IMR-90 (cell line): ENCODE data around the gene CREB1. TPM values are rescaled to one million over a fixed set of nuclear protein-coding genes. Genes with fewer than 3 reads are reported as not detected.

Experiments used
- ATAC-seq: fragments of 200-7000 bp; cut with Tn5 transposase; 2 replicates; pipeline ENCODE4 v1.9.1; 2020; ENCODE audit warnings: low read depth, mild to moderate bottlenecking, moderate library complexity
- BruUV-seq: library from RNA; stranded (reverse); fragments of 400-500 nt; replicated peaks from 2 replicates; lab custom pipeline; 2021; lab: Mats Ljungman, UMichigan
- CTCF ChIA-PET: fragments of 300-600 bp; formaldehyde crosslinking; extraction: SDS; loops from one replicate; lab custom pipeline; 2021; ENCODE audit warnings: antibody characterized with exemption; lab: Yijun Ruan, JAX
- POLR2A ChIA-PET: fragments of 300-600 bp; sonication (Branson Sonifier 250); formaldehyde crosslinking; loops from one replicate; lab custom pipeline; 2022; ENCODE audit warnings: antibody characterized with exemption; ENCODE audit not compliant: unreplicated experiment; lab: Charles Lee
- DNase-seq: peaks from one replicate; pipeline ENCODE4 v3.0.0; 2013
- H2AFZ ChIP-seq: replicated peaks from 2 replicates; pipeline ENCODE3; 2013; ENCODE audit warnings: low read length, mild to moderate bottlenecking; ENCODE audit not compliant: poor library complexity
- H2AK5ac ChIP-seq: 2 replicates; pipeline ENCODE4 v1.6.1; 2013; ENCODE audit warnings: low read depth, low read length, inconsistent platforms
- H2AK9ac ChIP-seq: replicated peaks from 2 replicates; pipeline ENCODE3; 2013; ENCODE audit warnings: mild to moderate bottlenecking, low read depth, low read length, moderate library complexity; ENCODE audit not compliant: poor library complexity
- H2BK120ac ChIP-seq: 2 replicates; pipeline ENCODE4 v1.6.1; 2013; ENCODE audit warnings: low read depth, low read length, inconsistent platforms
- H2BK15ac ChIP-seq: 3 replicates; pipeline ENCODE4 v1.6.1; 2013; ENCODE audit warnings: low read depth, low read length, inconsistent platforms
- H2BK20ac ChIP-seq: 2 replicates; pipeline ENCODE4 v1.6.1; 2013; ENCODE audit warnings: low read depth, mild to moderate bottlenecking, inconsistent platforms, low read length, moderate library complexity
- H2BK5ac ChIP-seq: 2 replicates; pipeline ENCODE4 v1.6.1; 2013; ENCODE audit warnings: mild to moderate bottlenecking, low read depth, low read length, inconsistent platforms; ENCODE audit not compliant: poor library complexity, severe bottlenecking
- H3K14ac ChIP-seq: replicated peaks from 2 replicates; pipeline ENCODE4 v1.6.1; 2013; ENCODE audit warnings: low read depth, low read length, inconsistent platforms
- H3K18ac ChIP-seq: 2 replicates; pipeline ENCODE4 v1.6.1; 2013; ENCODE audit warnings: low read depth, low read length, control low read depth
- H3K23ac ChIP-seq: 2 replicates; pipeline ENCODE4 v1.6.1; 2013; ENCODE audit warnings: low read depth, low read length, inconsistent platforms
- H3K27ac ChIP-seq: 2 replicates; pipeline ENCODE4 v1.5.1; 2013; ENCODE audit warnings: mild to moderate bottlenecking, control low read depth, low read length; ENCODE audit not compliant: insufficient read depth
- H3K27me3 ChIP-seq: 2 replicates; pipeline ENCODE4 v1.6.1; 2013; ENCODE audit warnings: low read length; ENCODE audit not compliant: control insufficient read depth, insufficient read depth
- H3K36me3 ChIP-seq: 2 replicates; pipeline ENCODE4 v1.6.1; 2013; ENCODE audit warnings: low read length, mixed read lengths; ENCODE audit not compliant: control insufficient read depth, insufficient read depth
- H3K4ac ChIP-seq: 2 replicates; pipeline ENCODE4 v1.6.1; 2013; ENCODE audit warnings: low read depth, low read length, inconsistent platforms
- H3K4me1 ChIP-seq: 2 replicates; pipeline ENCODE4 v1.6.1; 2013; ENCODE audit warnings: low read length, mixed read lengths; ENCODE audit not compliant: control insufficient read depth, insufficient read depth
- H3K4me2 ChIP-seq: 2 replicates; pipeline ENCODE4 v1.6.1; 2013; ENCODE audit warnings: low read depth, mild to moderate bottlenecking, control low read depth, low read length, moderate library complexity
- H3K4me3 ChIP-seq: 2 replicates; pipeline ENCODE4 v1.5.1; 2013; ENCODE audit warnings: low read depth, mild to moderate bottlenecking, control low read depth, low read length, moderate library complexity; ENCODE audit not compliant: insufficient read depth
- H3K56ac ChIP-seq: 2 replicates; pipeline ENCODE4 v1.6.1; 2013; ENCODE audit warnings: low read length, inconsistent platforms; ENCODE audit not compliant: insufficient read depth; ENCODE audit errors: extremely low read depth
- H3K79me1 ChIP-seq, 2 experiments: 2 replicates each; pipeline ENCODE4 v1.6.1; 2013; ENCODE audit warnings: low read length in 2 of 2, inconsistent platforms in 1 of 2, low read depth in 1 of 2
- H3K9ac ChIP-seq: 2 replicates; pipeline ENCODE4 v1.6.1; 2013; ENCODE audit warnings: low read depth, low read length, control low read depth
- H3K9me1 ChIP-seq: 2 replicates; pipeline ENCODE4 v1.6.1; 2013; ENCODE audit warnings: low read length, inconsistent platforms; ENCODE audit not compliant: insufficient read depth
- H3K9me3 ChIP-seq: 2 replicates; pipeline ENCODE4 v1.6.1; 2013; ENCODE audit warnings: low read length; ENCODE audit not compliant: control insufficient read depth, insufficient read depth
- H4K20me1 ChIP-seq: 2 replicates; pipeline ENCODE4 v1.6.1; 2013; ENCODE audit warnings: low read length, inconsistent platforms; ENCODE audit not compliant: insufficient read depth
- H4K5ac ChIP-seq: 2 replicates; pipeline ENCODE4 v1.6.1; 2013; ENCODE audit warnings: mild to moderate bottlenecking, low read depth, low read length, control low read depth
- H4K8ac ChIP-seq, 2 experiments: 2 replicates each; pipeline ENCODE4 v1.6.1; 2013; ENCODE audit warnings: low read depth in 2 of 2, low read length in 2 of 2, control low read depth in 1 of 2, inconsistent platforms in 1 of 2
- H4K91ac ChIP-seq: 2 replicates; pipeline ENCODE4 v1.6.1; 2013; ENCODE audit warnings: low read depth, low read length, inconsistent platforms; ENCODE audit not compliant: insufficient read depth
- CEBPB ChIP-seq: IDR thresholded peaks from 2 replicates; pipeline ENCODE4 v1.6.1; 2012; ENCODE audit warnings: low read depth, low read length, improper control_type of control experiment
- CTCF ChIP-seq: conservative IDR thresholded peaks from 2 replicates; pipeline ENCODE4 v1.5.1; 2012; ENCODE audit warnings: mild to moderate bottlenecking, low read depth, low read length, improper control_type of control experiment
- ELK1 ChIP-seq: fragments of 150-350 bp; IDR thresholded peaks from 2 replicates; pipeline ENCODE4 v1.6.1; 2016; ENCODE audit warnings: low read depth, mild to moderate bottlenecking, low read length, moderate library complexity, borderline replicate concordance
- FOS ChIP-seq: fragments of 150-350 bp; IDR thresholded peaks from 2 replicates; pipeline ENCODE4 v1.6.1; 2016; ENCODE audit warnings: low read depth, low read length
- MAFK ChIP-seq: IDR thresholded peaks from 2 replicates; pipeline ENCODE4 v1.6.1; 2012; ENCODE audit warnings: low read depth, low read length, improper control_type of control experiment
- MAZ ChIP-seq: IDR thresholded peaks from 2 replicates; pipeline ENCODE4 v1.6.1; 2012; ENCODE audit warnings: low read depth, mild to moderate bottlenecking, low read length, improper control_type of control experiment, moderate library complexity, borderline replicate concordance
- MXI1 ChIP-seq: IDR thresholded peaks from 2 replicates; pipeline ENCODE4 v1.6.1; 2012; ENCODE audit warnings: low read depth, mild to moderate bottlenecking, low read length, moderate library complexity, borderline replicate concordance
- NFE2L2 ChIP-seq: fragments of 150-350 bp; IDR thresholded peaks from 2 replicates; pipeline ENCODE4 v1.6.1; 2016; ENCODE audit warnings: low read depth, mild to moderate bottlenecking, low read length
- POLR2A ChIP-seq: IDR thresholded peaks from 2 replicates; pipeline ENCODE4 v1.6.1; 2012; ENCODE audit warnings: mild to moderate bottlenecking, low read depth, low read length
- RAD21 ChIP-seq: IDR thresholded peaks from 2 replicates; pipeline ENCODE4 v1.6.1; 2012; ENCODE audit warnings: low read length, improper control_type of control experiment
- RCOR1 ChIP-seq: IDR thresholded peaks from 2 replicates; pipeline ENCODE4 v1.6.1; 2012; ENCODE audit warnings: mild to moderate bottlenecking, low read length, improper control_type of control experiment; ENCODE audit not compliant: insufficient replicate concordance
- RFX5 ChIP-seq: IDR thresholded peaks from 2 replicates; pipeline ENCODE4 v1.8.0; 2012; ENCODE audit warnings: low read depth, mild to moderate bottlenecking, low read length, moderate library complexity
- SMC3 ChIP-seq: fragments of 150-350 bp; IDR thresholded peaks from 2 replicates; pipeline ENCODE4 v1.6.1; 2016; ENCODE audit warnings: low read depth, mild to moderate bottlenecking, antibody characterized with exemption, low read length, moderate library complexity
- WGBS, 2 experiments: methylation state at CpG; one replicate each; pipeline versions ENCODE4 v1.1.5 to v1.1.7; 2013; ENCODE audit warnings: missing lambda C conversion rate in 2 of 2; ENCODE audit not compliant: insufficient read length in 1 of 2; ENCODE audit errors: extremely low coverage in 2 of 2; 5-methylcytosine and 5-hydroxymethylcytosine counted together
- dilution Hi-C: fragments of 300-500 bp; cut with HindIII; formaldehyde crosslinking; loops from one replicate; pipeline ENCODE4 v1.14.3; 2018; ENCODE audit warnings: low sequenced_read_pairs; ENCODE audit not compliant: unreplicated experiment
- in situ Hi-C: fragments of 300-500 bp; cut with MboI; formaldehyde crosslinking; loops from 3 replicates; pipeline ENCODE4 v1.14.3; 2019; ENCODE audit warnings: low sequenced_read_pairs, inconsistent platforms, mixed read lengths
- intact Hi-C: fragments of 100-400 bp; cut with micrococcal nuclease; formaldehyde crosslinking; loops from 2 replicates; pipeline ENCODE4 v1.10.0; 2022
- polyA plus RNA-seq, 3 experiments: library from polyadenylated mRNA; depleted of rRNA; stranded (reverse); fragments of >200 nt; gene quantifications; 2 replicates each; pipeline ENCODE4 v1.2.3, GENCODE V29; 2012; ENCODE audit warnings: low replicate concordance in 1 of 3
- total RNA-seq: library from RNA; depleted of rRNA; stranded (reverse); fragments of >200 nt; gene quantifications from 2 replicates; pipeline ENCODE4 v1.2.3, GENCODE V29; 2012

CREB1 gene
- total and polyA plus RNA-seq, 2 of the 4 experiments (the other 2 are of a cell fraction) = 22.4 to 94.5 TPM

GRCh38 chr2:207530160-207531031, 634 bp downstream of the CREB1 start:
- H2AFZ ChIP-seq = peak overlapping the region; percentile 84
- H3K36me3 ChIP-seq = no peaks in the 10 kb centered on the region
- peak overlapping the region; percentile 98 for H3K27ac ChIP-seq
- peak overlapping the region; percentile 62 for H2BK120ac ChIP-seq
- peak overlapping the region; percentile 98 for H2AK9ac ChIP-seq
- intact Hi-C loops (loop anchor here (1.0 to 2.0 kb wide), 3 partner anchors 42 to 180 kb away; partner anchors contain the start of genes CCNYL1 and METTL21A), dilution Hi-C loops (no loop called here), in situ Hi-C loops (no loop called here)
- no TSS peak for BruUV-seq
- peak overlapping the region; percentile 87 for H2BK5ac ChIP-seq
- peaks cover 17% of the 10 kb centered on the region; the same call in 1 of the 2 replicates for H4K20me1 ChIP-seq
- 0 out of 3 replicates have a peak overlapping the region, but pooled peaks have one; percentile 1 for H2BK15ac ChIP-seq
- peak overlapping the region; percentile 91 for H3K4me2 ChIP-seq
- peak overlapping the region; percentile 40 to 64 for H4K8ac ChIP-seq
- no peak for DNase-seq
- H3K9ac ChIP-seq = peak overlapping the region; percentile 98
- H4K91ac ChIP-seq = peak overlapping the region; percentile 81
- H3K27me3 ChIP-seq = no peaks in the 10 kb centered on the region
- H3K4ac ChIP-seq = peak overlapping the region; percentile 89
- H3K4me1 ChIP-seq = no peaks in the 10 kb centered on the region
- no peaks in the 10 kb centered on the region for H3K9me3 ChIP-seq
- peak overlapping the region; percentile 96 for H3K18ac ChIP-seq
- H2BK20ac ChIP-seq = 0 out of 2 replicates have a peak overlapping the region, but pooled peaks have one; percentile 6
- H3K9me1 ChIP-seq = no peaks in the 10 kb centered on the region; the same call in 1 of the 2 replicates
- H3K23ac ChIP-seq = peak overlapping the region; percentile 98
- peak overlapping the region; percentile 92 for H3K14ac ChIP-seq
- H2AK5ac ChIP-seq = peak overlapping the region; percentile 69
- H4K5ac ChIP-seq = peak overlapping the region; percentile 95
- peak; percentile 0; the same call in 1 of the 2 replicates for ATAC-seq
- POLR2A ChIA-PET = interaction anchor here (0.5 to 1.3 kb wide), 15 partner anchors 10 to 548 kb away, joined by 3 to 22 read pairs (median 3); no protein-coding TSS in a partner anchor
- peak overlapping the region; percentile 100 for H3K4me3 ChIP-seq
- 0% methylated on average over 5 of the region's 93 CpGs; no CpG with 5 or more reads in 1 of the 2 experiments for whole genome bisulfite sequencing, 2 experiments
- peak overlapping the region; percentile 87 for H3K56ac ChIP-seq
- H3K79me1 ChIP-seq = peaks cover 17 to 33% of the 10 kb centered on the region in 2 experiments
- CTCF ChIA-PET = interaction anchor here (1.6 kb wide), 1 partner anchor 26 kb away, joined by 7 read pairs; no protein-coding TSS in a partner anchor
- TF ChIP-seq FOS (0 out of 2 replicates have a peak, but pooled peaks have one; percentile 6), MAZ (no peak), RFX5 (no peak), RAD21 (no peak), CEBPB (no peak), ELK1 (no peak), SMC3 (peak; percentile 7; the same call in 1 of the 2 replicates), CTCF (no peak), MAFK (no peak), POLR2A (no peak), MXI1 (no peak), RCOR1 (no peak), NFE2L2 (no peak)
